Measurements from ENCODE around the gene AKNA.
A peak's percentile ranks its signal among the peaks of the same experiment; 100 is the strongest.

The AKNA gene

DNA sequence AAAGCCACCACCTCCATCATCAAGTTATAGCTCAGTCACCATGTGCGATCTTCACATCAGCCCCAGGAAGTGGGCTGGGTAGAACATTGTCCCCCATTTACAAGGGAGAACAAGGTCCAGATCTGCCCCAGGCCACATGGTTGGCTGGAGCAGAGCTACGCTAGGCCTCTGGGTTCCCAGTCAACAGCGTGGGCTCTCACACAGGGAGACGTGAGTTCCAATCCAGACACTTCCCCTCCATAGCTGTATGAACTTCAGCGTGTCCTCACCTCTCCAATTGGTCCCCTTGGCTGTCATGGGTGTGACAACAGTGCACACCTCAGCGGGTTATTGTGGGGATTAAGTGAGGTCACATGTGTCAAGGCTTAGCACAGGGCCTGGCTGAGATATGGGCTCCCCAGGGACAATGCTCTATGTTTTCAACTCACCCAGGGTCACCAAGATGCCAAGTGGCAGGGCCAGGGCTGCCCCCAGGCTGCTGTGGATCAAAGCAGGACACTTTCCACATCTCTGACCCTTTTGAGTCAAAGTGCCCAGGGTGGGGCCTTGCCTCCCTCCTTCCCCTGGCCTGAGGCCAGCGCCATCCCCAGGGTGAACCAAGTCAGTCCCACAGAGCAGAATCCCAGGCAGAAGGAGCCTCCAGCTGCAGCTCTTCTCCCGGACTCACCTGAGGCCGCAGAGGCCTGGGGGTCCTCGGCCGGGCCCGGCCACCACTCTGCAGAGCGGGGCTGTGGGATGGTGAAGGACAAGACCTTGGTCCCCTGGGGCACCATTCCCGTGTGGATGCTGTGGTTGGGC lies 19.8 kb downstream of the AKNA start:
- 93 to 95% methylated on average over 5 to 12 of the region's 14 CpGs for WGBS, 2 experiments (ENCODE audit: insufficient coverage in 2 of 2)
- peaks cover 25% of the 10 kb centered on the region for H3K4me1 ChIP-seq (ENCODE audit: control insufficient read depth, insufficient read depth, low read length, poor library complexity, severe bottlenecking)
- no peaks in the 10 kb centered on the region for H3K9me3 ChIP-seq (ENCODE audit: control insufficient read depth, low read length)
- H3K36me3 ChIP-seq (ENCODE audit: control insufficient read depth, insufficient read depth, low read length) = peaks cover 45% of the 10 kb centered on the region
- H3K4me3 ChIP-seq (ENCODE audit: extremely low read depth, insufficient read depth, low read length, poor library complexity, severe bottlenecking) = no peak overlapping the region
- no peak overlapping the region for H3K27ac ChIP-seq (ENCODE audit: low read depth, low read length, severe bottlenecking)

- Histone ChIP-seq H3K9me3 (ENCODE audit: control insufficient read depth, low read length) (no peaks in the 10 kb centered on the region), H3K4me1 (ENCODE audit: control insufficient read depth, insufficient read depth, low read length, poor library complexity, severe bottlenecking) (peaks cover 19% of the 10 kb centered on the region), H3K36me3 (ENCODE audit: control insufficient read depth, insufficient read depth, low read length) (peaks cover 48% of the 10 kb centered on the region), H3K27ac (ENCODE audit: low read depth, low read length, severe bottlenecking) (no peak overlapping the region), H3K4me3 (ENCODE audit: extremely low read depth, insufficient read depth, low read length, poor library complexity, severe bottlenecking) (no peak overlapping the region)
- WGBS, 2 experiments (ENCODE audit: insufficient coverage in 2 of 2) = 98% methylated on average over 6 of the region's 6 CpGs
Measured at GRCh38 chr9:114367366-114367765, 20.4 kb downstream of the AKNA start.

DNA sequence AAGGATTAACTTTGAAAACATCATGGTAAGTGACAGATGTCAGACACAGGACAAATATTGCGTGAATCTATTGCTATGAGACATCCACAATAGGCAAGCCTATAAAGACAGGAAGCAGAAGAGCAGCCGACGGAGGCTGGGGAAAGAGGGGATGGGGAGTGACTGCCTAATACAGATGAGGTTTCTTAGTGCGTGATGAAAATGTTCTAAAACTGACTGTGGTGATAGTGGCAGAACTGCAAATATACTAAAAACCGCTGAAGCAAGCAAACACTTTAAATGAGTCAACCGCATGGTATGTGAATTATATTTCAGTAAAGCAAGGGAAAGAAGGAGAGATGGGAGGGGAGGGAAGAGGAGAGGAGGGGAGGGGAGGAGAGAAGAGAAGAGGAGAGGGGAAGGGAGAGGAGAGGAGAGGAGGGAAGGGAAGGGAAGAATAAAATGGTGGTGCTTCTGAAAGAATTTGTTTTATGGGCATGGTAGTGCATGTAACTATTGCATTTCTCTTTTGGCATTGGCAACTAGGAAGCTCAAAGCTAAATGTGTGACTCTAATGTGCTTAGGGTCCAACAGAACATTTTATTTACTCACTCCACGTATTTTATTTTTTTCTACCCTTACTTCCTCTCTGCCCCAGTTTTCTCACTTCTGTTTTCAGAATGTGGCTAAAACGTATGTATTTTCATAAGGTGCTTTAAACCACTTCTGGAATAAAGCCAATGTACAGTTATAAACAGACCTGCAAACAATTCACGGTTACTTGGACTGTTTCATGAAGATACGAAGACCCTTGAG lies 21.3 kb downstream of the AKNA start:
- 92 to 94% methylated on average over 7 to 8 of the region's 10 CpGs for WGBS, 2 experiments (ENCODE audit: insufficient coverage in 2 of 2)
- H3K36me3 ChIP-seq (ENCODE audit: control insufficient read depth, insufficient read depth, low read length) = peaks cover 54% of the 10 kb centered on the region
- H3K4me1 ChIP-seq (ENCODE audit: control insufficient read depth, insufficient read depth, low read length, poor library complexity, severe bottlenecking) = peaks cover 12% of the 10 kb centered on the region
- H3K4me3 ChIP-seq (ENCODE audit: extremely low read depth, insufficient read depth, low read length, poor library complexity, severe bottlenecking) = no peak overlapping the region
- H3K9me3 ChIP-seq (ENCODE audit: control insufficient read depth, low read length) = no peaks in the 10 kb centered on the region
- peak overlapping the region; percentile 45 for H3K27ac ChIP-seq (ENCODE audit: low read depth, low read length, severe bottlenecking)

DNA sequence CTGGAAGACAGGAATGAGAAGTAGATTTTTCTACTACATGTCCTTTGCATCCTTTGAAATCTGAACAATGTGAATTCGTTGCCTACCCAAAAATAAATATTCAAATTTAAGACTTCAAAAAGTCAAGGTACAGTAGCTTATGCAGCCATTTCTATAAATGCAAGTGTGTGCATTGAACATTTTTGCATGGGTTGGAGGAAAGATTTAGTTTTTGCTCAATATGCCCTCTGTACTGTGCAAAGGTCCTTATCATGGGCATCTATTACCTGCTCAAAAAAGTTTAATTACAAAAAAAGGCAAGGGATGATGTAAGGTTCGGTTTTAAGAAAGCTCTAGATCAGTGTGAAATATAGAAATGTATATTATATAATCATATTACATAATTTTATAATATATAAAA lies 22.6 kb downstream of the AKNA start:
- no peak overlapping the region for H3K27ac ChIP-seq (ENCODE audit: low read depth, low read length, severe bottlenecking)
- WGBS, 2 experiments (ENCODE audit: insufficient coverage in 2 of 2) = no CpG with 5 or more reads among the region's 2 CpGs
- no peaks in the 10 kb centered on the region for H3K9me3 ChIP-seq (ENCODE audit: control insufficient read depth, low read length)
- no peak overlapping the region for H3K4me3 ChIP-seq (ENCODE audit: extremely low read depth, insufficient read depth, low read length, poor library complexity, severe bottlenecking)
- H3K36me3 ChIP-seq (ENCODE audit: control insufficient read depth, insufficient read depth, low read length) = peaks cover 62% of the 10 kb centered on the region
- H3K4me1 ChIP-seq (ENCODE audit: control insufficient read depth, insufficient read depth, low read length, poor library complexity, severe bottlenecking) = peaks cover 6% of the 10 kb centered on the region

- no peak overlapping the region for H3K4me3 ChIP-seq (ENCODE audit: extremely low read depth, insufficient read depth, low read length, poor library complexity, severe bottlenecking)
- no peaks in the 10 kb centered on the region for H3K9me3 ChIP-seq (ENCODE audit: control insufficient read depth, low read length)
- H3K4me1 ChIP-seq (ENCODE audit: control insufficient read depth, insufficient read depth, low read length, poor library complexity, severe bottlenecking) = peaks cover 6% of the 10 kb centered on the region
- H3K27ac ChIP-seq (ENCODE audit: low read depth, low read length, severe bottlenecking) = no peak overlapping the region
- WGBS, 2 experiments (ENCODE audit: insufficient coverage in 2 of 2) = 93% methylated on average over 3 to 4 of the region's 6 CpGs
- H3K36me3 ChIP-seq (ENCODE audit: control insufficient read depth, insufficient read depth, low read length) = peaks cover 69% of the 10 kb centered on the region
Measured at GRCh38 chr9:114364134-114365041, 23.4 kb downstream of the AKNA start.

GRCh38 chr9:114363424-114363823 lies 24.4 kb downstream of the AKNA start:
- Histone ChIP-seq H3K36me3 (ENCODE audit: control insufficient read depth, insufficient read depth, low read length) (peaks cover 73% of the 10 kb centered on the region), H3K9me3 (ENCODE audit: control insufficient read depth, low read length) (no peaks in the 10 kb centered on the region), H3K27ac (ENCODE audit: low read depth, low read length, severe bottlenecking) (no peak overlapping the region), H3K4me3 (ENCODE audit: extremely low read depth, insufficient read depth, low read length, poor library complexity, severe bottlenecking) (no peak overlapping the region), H3K4me1 (ENCODE audit: control insufficient read depth, insufficient read depth, low read length, poor library complexity, severe bottlenecking) (peaks cover 6% of the 10 kb centered on the region)
- WGBS, 2 experiments (ENCODE audit: insufficient coverage in 2 of 2) = 89 to 100% methylated on average over 2 of the region's 2 CpGs

DNA sequence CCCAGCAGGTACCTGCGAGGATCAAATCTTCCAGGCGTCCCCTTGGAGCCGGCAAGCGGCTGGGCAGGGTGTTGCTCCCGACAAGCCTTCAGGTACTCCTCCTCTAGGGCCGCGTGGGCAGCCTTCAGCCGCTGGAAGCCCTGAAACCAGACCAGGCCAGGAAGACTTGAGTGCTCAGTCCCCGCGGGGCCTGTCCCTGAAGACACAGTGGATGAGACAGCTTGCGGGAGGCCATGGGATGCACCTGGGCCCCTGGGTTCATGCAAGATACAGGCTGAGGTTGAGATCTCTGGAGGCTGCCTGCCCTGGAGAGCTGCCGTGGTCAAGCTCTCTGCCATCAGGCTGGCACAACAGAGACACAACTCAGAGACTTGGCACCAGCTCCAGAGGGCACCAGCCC lies 25.4 kb downstream of the AKNA start:
- no peaks in the 10 kb centered on the region for H3K9me3 ChIP-seq (ENCODE audit: control insufficient read depth, low read length)
- peaks cover 73% of the 10 kb centered on the region for H3K36me3 ChIP-seq (ENCODE audit: control insufficient read depth, insufficient read depth, low read length)
- 94 to 95% methylated on average over 12 of the region's 12 CpGs for WGBS, 2 experiments (ENCODE audit: insufficient coverage in 2 of 2)
- H3K4me3 ChIP-seq (ENCODE audit: extremely low read depth, insufficient read depth, low read length, poor library complexity, severe bottlenecking) = no peak overlapping the region
- H3K4me1 ChIP-seq (ENCODE audit: control insufficient read depth, insufficient read depth, low read length, poor library complexity, severe bottlenecking) = peaks cover 6% of the 10 kb centered on the region
- no peak overlapping the region for H3K27ac ChIP-seq (ENCODE audit: low read depth, low read length, severe bottlenecking)

DNA sequence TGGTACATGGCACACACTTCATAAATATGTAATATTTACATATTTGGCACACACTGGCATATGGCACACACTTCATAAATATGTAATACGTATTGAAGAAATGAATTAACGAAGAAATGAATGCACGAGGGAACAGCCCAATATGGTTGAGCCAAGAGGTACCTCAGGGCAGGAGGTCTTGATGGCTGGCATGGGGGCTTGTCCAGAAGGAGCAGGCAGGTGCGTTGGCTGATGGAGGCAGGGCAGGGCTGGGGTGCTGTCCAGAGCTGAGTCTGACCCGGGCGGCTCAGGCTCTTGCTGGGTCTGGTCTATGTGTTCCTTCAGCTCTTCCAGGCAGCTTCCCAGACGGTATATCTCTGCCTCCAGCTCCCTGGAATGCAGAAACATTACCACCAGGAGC lies 26.2 kb downstream of the AKNA start:
- Histone ChIP-seq H3K36me3 (ENCODE audit: control insufficient read depth, insufficient read depth, low read length) (peaks cover 77% of the 10 kb centered on the region), H3K4me1 (ENCODE audit: control insufficient read depth, insufficient read depth, low read length, poor library complexity, severe bottlenecking) (peaks cover 5% of the 10 kb centered on the region), H3K9me3 (ENCODE audit: control insufficient read depth, low read length) (no peaks in the 10 kb centered on the region), H3K27ac (ENCODE audit: low read depth, low read length, severe bottlenecking) (no peak overlapping the region), H3K4me3 (ENCODE audit: extremely low read depth, insufficient read depth, low read length, poor library complexity, severe bottlenecking) (no peak overlapping the region)
- 82 to 97% methylated on average over 3 to 7 of the region's 7 CpGs for WGBS, 2 experiments (ENCODE audit: insufficient coverage in 2 of 2)

DNA sequence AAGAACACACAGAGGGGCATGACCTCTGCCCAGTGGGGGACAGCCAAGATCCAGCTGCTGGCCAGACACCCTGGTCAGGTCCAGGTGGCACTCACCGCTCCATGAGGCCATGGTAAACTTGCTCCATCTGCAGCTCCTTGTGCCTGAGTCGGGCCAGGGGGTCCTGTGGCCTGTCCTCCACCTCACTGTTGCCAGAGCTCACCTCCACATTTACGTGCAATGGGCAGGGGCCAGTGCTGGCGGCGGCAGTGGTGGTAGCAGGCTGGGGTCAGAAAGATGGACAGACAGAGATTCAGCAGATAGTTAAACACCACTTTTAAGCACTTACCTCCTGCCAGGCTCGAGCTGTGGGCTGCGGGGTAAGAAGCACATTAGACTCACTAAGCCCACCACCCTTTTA lies 28.0 kb downstream of the AKNA start:
- Histone ChIP-seq H3K4me3 (ENCODE audit: extremely low read depth, insufficient read depth, low read length, poor library complexity, severe bottlenecking) (no peak overlapping the region), H3K27ac (ENCODE audit: low read depth, low read length, severe bottlenecking) (no peak overlapping the region), H3K36me3 (ENCODE audit: control insufficient read depth, insufficient read depth, low read length) (peaks cover 85% of the 10 kb centered on the region), H3K9me3 (ENCODE audit: control insufficient read depth, low read length) (no peaks in the 10 kb centered on the region), H3K4me1 (ENCODE audit: control insufficient read depth, insufficient read depth, low read length, poor library complexity, severe bottlenecking) (no peaks in the 10 kb centered on the region)
- WGBS, 2 experiments (ENCODE audit: insufficient coverage in 2 of 2) = 69 to 86% methylated on average over 2 of the region's 7 CpGs

- Histone ChIP-seq H3K4me1 (ENCODE audit: control insufficient read depth, insufficient read depth, low read length, poor library complexity, severe bottlenecking) (no peaks in the 10 kb centered on the region), H3K9me3 (ENCODE audit: control insufficient read depth, low read length) (no peaks in the 10 kb centered on the region), H3K27ac (ENCODE audit: low read depth, low read length, severe bottlenecking) (no peak overlapping the region), H3K36me3 (ENCODE audit: control insufficient read depth, insufficient read depth, low read length) (peaks cover 76% of the 10 kb centered on the region), H3K4me3 (ENCODE audit: extremely low read depth, insufficient read depth, low read length, poor library complexity, severe bottlenecking) (no peak overlapping the region)
- WGBS, 2 experiments (ENCODE audit: insufficient coverage in 2 of 2) = 95 to 97% methylated on average over 7 to 9 of the region's 9 CpGs
Measured at GRCh38 chr9:114357911-114358328, 29.9 kb downstream of the AKNA start.

Measured in mesodermal cell (in vitro differentiated cells).